ENCODE results near the gene EIF4G3. TPM values are rescaled to one million over a fixed set of nuclear protein-coding genes. Genes with fewer than 3 reads are reported as not detected.

Gene EIF4G3
- polyA plus RNA-seq, 1 of the 3 experiments (the other 2 are of a cell fraction), result 32.0 TPM

- H3K27me3 ChIP-seq (ENCODE audit: insufficient read depth), result no peaks in the 10 kb centered on the region
- H3K79me2 ChIP-seq (ENCODE audit: insufficient read depth), result peaks cover 76% of the 10 kb centered on the region
- H3K4me3 ChIP-seq (ENCODE audit: low read depth in 2 of 2, low read length in 1 of 2), result no peak overlapping the region
- H3K4me1 ChIP-seq (ENCODE audit: control insufficient read depth in 1 of 2, insufficient read depth in 2 of 2, low read depth in 1 of 2, low read length in 1 of 2), result peaks cover 7 to 15% of the 10 kb centered on the region in 2 experiments
- H4K20me1 ChIP-seq (ENCODE audit: insufficient read depth), result peaks cover 16% of the 10 kb centered on the region
- H3K4me2 ChIP-seq, result no peak overlapping the region
- POLR2A ChIA-PET, result interaction anchor here (0.6 kb wide), 1 partner anchor 156 kb away, joined by 3 read pairs; no protein-coding TSS in a partner anchor
- DNase-seq, result no peak
- no peak overlapping the region for H2AFZ ChIP-seq (ENCODE audit: low read depth)
- H3K9me3 ChIP-seq, result no peaks in the 10 kb centered on the region
- H3K36me3 ChIP-seq (replicated peaks in 1 of 2; ENCODE audit: control insufficient read depth in 1 of 2, insufficient read depth in 2 of 2, low read length in 1 of 2), result peaks cover 0 to 7% of the 10 kb centered on the region in 2 experiments
- TF ChIP-seq TAF1 (IDR thresholded peaks at IDR 0.05; ENCODE audit: borderline replicate concordance, low read depth, low read length) (no peak), NRF1 (IDR thresholded peaks at IDR 0.05; ENCODE audit: low read depth, low read length) (no peak), MAX (IDR thresholded peaks at IDR 0.05; ENCODE audit: low read depth) (no peak), YY1 (IDR thresholded peaks at IDR 0.05; ENCODE audit: low read depth) (no peak), IRF3 (IDR thresholded peaks at IDR 0.05; ENCODE audit: low read depth, low read length) (no peak), PBX3 (IDR thresholded peaks at IDR 0.05) (no peak)
- no peak overlapping the region for H3K27ac ChIP-seq (ENCODE audit: low read depth in 2 of 2, low read length in 1 of 2)
- H3F3A ChIP-seq (replicated peaks; ENCODE audit: insufficient read depth), result peaks cover 20% of the 10 kb centered on the region
- CTCF ChIA-PET, result interaction anchor here (1.3 kb wide), 1 partner anchor 21 kb away, joined by 3 read pairs; no protein-coding TSS in a partner anchor
- no peak overlapping the region for H3K9ac ChIP-seq
- H3K9me2 ChIP-seq, result no peaks in the 10 kb centered on the region
Measured at GRCh38 chr1:21018673-21019072, 158.0 kb downstream of the EIF4G3 start.

GRCh38 chr1:21013510-21013909 lies 163.2 kb downstream of the EIF4G3 start:
- Histone ChIP-seq H3K79me2 (ENCODE audit: insufficient read depth) (peaks cover 88% of the 10 kb centered on the region), H3K27ac (ENCODE audit: low read depth in 2 of 2, low read length in 1 of 2) (peak overlapping the region in 1 of 2 experiments; percentile 40; a peak in 1 of 4 replicates)
- POLR2A ChIA-PET, result no interaction called here

More at GRCh38 chr1:21013510-21013909, 163.2 kb downstream of the EIF4G3 start:
- Histone ChIP-seq H3K9me2 (no peaks in the 10 kb centered on the region), H3F3A (replicated peaks; ENCODE audit: insufficient read depth) (peaks cover 5% of the 10 kb centered on the region), H2AFZ (ENCODE audit: low read depth) (no peak overlapping the region), H4K20me1 (ENCODE audit: insufficient read depth) (peaks cover 30% of the 10 kb centered on the region), H3K27me3 (ENCODE audit: insufficient read depth) (no peaks in the 10 kb centered on the region), H3K4me1 (ENCODE audit: control insufficient read depth in 1 of 2, insufficient read depth in 2 of 2, low read depth in 1 of 2, low read length in 1 of 2) (peaks cover 0 to 9% of the 10 kb centered on the region in 2 experiments; a peak in 2 of 4 replicates), H3K36me3 (replicated peaks in 1 of 2; ENCODE audit: control insufficient read depth in 1 of 2, insufficient read depth in 2 of 2, low read length in 1 of 2) (peaks cover 0 to 11% of the 10 kb centered on the region in 2 experiments), H3K4me3 (ENCODE audit: low read depth in 2 of 2, low read length in 1 of 2) (no peak overlapping the region), H3K9me3 (no peaks in the 10 kb centered on the region), H3K9ac (no peak overlapping the region), H3K4me2 (no peak overlapping the region)
- CTCF ChIA-PET, result interaction anchor here (1.0 to 1.4 kb wide), 3 partner anchors 15 to 181 kb away, joined by 3 to 4 read pairs (median 3); no protein-coding TSS in a partner anchor
- TF ChIP-seq RCOR1 (IDR thresholded peaks at IDR 0.05; ENCODE audit: low read length) (no peak), JUND (IDR thresholded peaks at IDR 0.05) (no peak), PBX3 (IDR thresholded peaks at IDR 0.05) (no peak), ELF1 (IDR thresholded peaks at IDR 0.05) (no peak), GABPA (IDR thresholded peaks at IDR 0.05; ENCODE audit: low read depth) (no peak), EZH2phosphoT487 (IDR thresholded peaks at IDR 0.05; ENCODE audit: borderline replicate concordance, low read depth) (no peak), ZBTB33 (IDR thresholded peaks at IDR 0.05; ENCODE audit: borderline replicate concordance, low read depth) (no peak), GATA2 (CRISPR knock-in tag; IDR thresholded peaks at IDR 0.05) (no peak), SMC3 (IDR thresholded peaks at IDR 0.05; ENCODE audit: low read depth, low read length) (no peak)
- no peak for DNase-seq
- 94% methylated on average over 3 of the region's 3 CpGs for WGBS (ENCODE audit: low lambda C conversion rate)
